Endothelial cell of umbilical vein (primary cell): ENCODE results near the gene CCDC15. TPM values are rescaled to one million over a fixed set of nuclear protein-coding genes. Genes with fewer than 3 reads are reported as not detected.

Source experiments
- BruUV-seq: library from RNA; stranded (reverse); fragments of 400-500 nt; replicated peaks from 2 replicates; lab custom pipeline; 2021; lab: Mats Ljungman, UMichigan
- CTCF ChIA-PET: fragments of 300-600, 350-600 bp; sonication (Branson Sonifier 250); formaldehyde crosslinking; loops from one replicate; lab custom pipeline; 2021; ENCODE audit warnings: antibody characterized with exemption, inconsistent platforms; lab: Charles Lee
- POLR2A ChIA-PET: fragments of 300-600, 350-600 bp; sonication (Branson Sonifier 250); formaldehyde crosslinking; loops from one replicate; lab custom pipeline; 2021; ENCODE audit warnings: antibody characterized with exemption, inconsistent platforms; lab: Charles Lee
- DNase-seq: peaks from one replicate; pipeline ENCODE4 v3.0.0-alpha.2; 2011; ENCODE audit warnings: low read depth, low spot score
- FAIRE-seq: peaks from 2 replicates; lab custom pipeline; 2011; peaks lifted over from hg19 to GRCh38; lab: Jason Lieb, UNC
- H2AFZ ChIP-seq: 2 replicates; pipeline ENCODE4 v1.6.0; 2012; ENCODE audit warnings: low read depth, low read length, control low read depth, inconsistent platforms
- H3K27ac ChIP-seq: 2 replicates; pipeline ENCODE4 v1.5.1; 2011; ENCODE audit warnings: low read depth, mild to moderate bottlenecking, control low read depth, low read length, moderate library complexity; ENCODE audit not compliant: insufficient read depth
- H3K27me3 ChIP-seq, 2 experiments: 2 replicates each; pipeline versions ENCODE4 v1.6.0 to v1.6.1; 2011; ENCODE audit warnings: low read length in 2 of 2, mixed read lengths in 1 of 2; ENCODE audit not compliant: control insufficient read depth in 2 of 2, insufficient read depth in 2 of 2
- H3K36me3 ChIP-seq, 2 experiments: 2 replicates in 1 of 2; 3 replicates in 1 of 2; pipeline ENCODE4 v1.5.1; 2011; ENCODE audit warnings: low read length in 2 of 2, mild to moderate bottlenecking in 1 of 2, moderate library complexity in 1 of 2; ENCODE audit not compliant: control insufficient read depth in 2 of 2, insufficient read depth in 2 of 2; ENCODE audit errors: extremely low read depth in 1 of 2
- H3K4me1 ChIP-seq: 3 replicates; pipeline ENCODE4 v1.5.1; 2011; ENCODE audit warnings: mild to moderate bottlenecking, low read length; ENCODE audit not compliant: control insufficient read depth, insufficient read depth; ENCODE audit errors: extremely low read depth
- H3K4me2 ChIP-seq: 2 replicates; pipeline ENCODE4 v1.6.1; 2011; ENCODE audit warnings: low read length, control low read depth, mixed read lengths; ENCODE audit not compliant: insufficient read depth
- H3K4me3 ChIP-seq, 3 experiments: fragments of 200-600 bp in 1 of 3; sonication (generic), shearing (Covaris generic) in 1 of 3; replicated peaks in 1 of 3; 2 replicates each; pipeline ENCODE4 v1.5.1; 2011 to 2016; ENCODE audit warnings: control low read depth in 3 of 3, low read length in 3 of 3, mild to moderate bottlenecking in 2 of 3, inconsistent platforms in 1 of 3, low read depth in 1 of 3, moderate library complexity in 1 of 3; ENCODE audit not compliant: insufficient read depth in 1 of 3
- H3K79me2 ChIP-seq: 2 replicates; pipeline ENCODE4 v1.6.0; 2012; ENCODE audit warnings: low read length, inconsistent platforms; ENCODE audit not compliant: control insufficient read depth, insufficient read depth
- H3K9ac ChIP-seq: replicated peaks from 2 replicates; pipeline ENCODE3; 2011; ENCODE audit warnings: low read length, control low read depth; ENCODE audit not compliant: insufficient read depth; ENCODE audit errors: extremely low read depth
- H3K9me1 ChIP-seq: replicated peaks from 3 replicates; pipeline ENCODE4 v1.6.0; 2011; ENCODE audit warnings: mild to moderate bottlenecking, low read length; ENCODE audit not compliant: control insufficient read depth, insufficient read depth; ENCODE audit errors: extremely low read depth
- H3K9me3 ChIP-seq: replicated peaks from 2 replicates; pipeline ENCODE4 v1.5.1; 2012; ENCODE audit warnings: low read length, inconsistent platforms; ENCODE audit not compliant: control insufficient read depth, insufficient read depth
- H4K20me1 ChIP-seq: replicated peaks from 2 replicates; pipeline ENCODE3; 2011; ENCODE audit warnings: mild to moderate bottlenecking, low read length; ENCODE audit not compliant: control insufficient read depth, insufficient read depth; ENCODE audit errors: extremely low read depth
- CTCF ChIP-seq, 2 donors: IDR thresholded peaks; 1 replicate in 1 of 2; 2 replicates in 1 of 2; pipeline ENCODE4 v1.5.1; 2011; ENCODE audit warnings: low read length in 2 of 2, mild to moderate bottlenecking in 2 of 2, moderate library complexity in 2 of 2, control low read depth in 1 of 2, inconsistent platforms in 1 of 2, low read depth in 1 of 2; ENCODE audit not compliant: insufficient read depth in 1 of 2; ENCODE audit errors: extremely low read depth in 1 of 2
- EZH2 ChIP-seq: IDR thresholded peaks from 2 replicates; pipeline ENCODE4 v1.6.1; 2012; ENCODE audit warnings: borderline replicate concordance, low read depth, mild to moderate bottlenecking, moderate library complexity, low read length, inconsistent platforms; ENCODE audit not compliant: severe bottlenecking
- FOS ChIP-seq: IDR thresholded peaks from 2 replicates; pipeline ENCODE4 v1.6.1; 2011; ENCODE audit warnings: mild to moderate bottlenecking, low read length, moderate library complexity, borderline replicate concordance; ENCODE audit not compliant: insufficient read depth
- GATA2 ChIP-seq: IDR thresholded peaks from 2 replicates; pipeline ENCODE4 v1.7.0; 2011; ENCODE audit warnings: low read depth, mild to moderate bottlenecking, moderate library complexity, mixed read lengths, low read length; ENCODE audit not compliant: insufficient read length, insufficient read depth
- JUN ChIP-seq: IDR thresholded peaks from 2 replicates; pipeline ENCODE4 v1.6.1; 2011; ENCODE audit warnings: borderline replicate concordance, low read depth; ENCODE audit not compliant: insufficient read length, insufficient read depth
- MAX ChIP-seq: IDR thresholded peaks from 2 replicates; pipeline ENCODE4 v1.6.1; 2011; ENCODE audit not compliant: insufficient read depth, insufficient read length
- MYC ChIP-seq: IDR thresholded peaks from one replicate; pipeline ENCODE4 v1.6.1; 2011; ENCODE audit warnings: mild to moderate bottlenecking, low read depth, low read length
- POLR2A ChIP-seq: IDR thresholded peaks from 2 replicates; pipeline ENCODE4 v1.6.1; 2012; ENCODE audit warnings: low read depth, mild to moderate bottlenecking, control low read depth, low read length
- POLR2AphosphoS5 ChIP-seq: IDR thresholded peaks from 2 replicates; pipeline ENCODE4 v1.6.1; 2012; ENCODE audit warnings: low read depth, mild to moderate bottlenecking, control low read depth, low read length, moderate library complexity; ENCODE audit not compliant: insufficient read depth
- dilution Hi-C: fragments of 300-500 bp; cut with MboI; formaldehyde crosslinking; loops from one replicate; pipeline ENCODE4 v1.15.0; 2019; ENCODE audit warnings: low sequenced_read_pairs; ENCODE audit not compliant: extremely low pct_ligation_motif_present
- intact Hi-C: fragments of 100-400 bp; cut with micrococcal nuclease; formaldehyde crosslinking; loops from one replicate; pipeline ENCODE4 v1.10.0; 2022
- polyA plus RNA-seq, 4 experiments: library from polyadenylated mRNA; depleted of rRNA in 3 of 4; stranded (reverse) in 3 of 4; unstranded in 1 of 4; fragments of >200 nt; gene quantifications; 2 replicates each; pipeline versions ENCODE4 v1.2.1 to v1.2.3, GENCODE V29; 2011 to 2012; ENCODE audit warnings: missing spikeins in 1 of 4
- total RNA-seq: library from RNA; stranded (reverse); gene quantifications from 2 replicates; pipeline ENCODE4 v1.2.3, GENCODE V29; 2021

Gene CCDC15
- total and polyA plus RNA-seq, 2 donors (not counting 3 experiments of a cell fraction or from before 2014, with no cell fraction given) = 0.75 to 3.8 TPM

- no peak overlapping the region for H3K4me3 ChIP-seq
- dilution Hi-C loops (no loop called here), intact Hi-C loops (no loop called here)
- BruUV-seq = no TSS peak
- no peak overlapping the region for H3K4me2 ChIP-seq
- no peak for FAIRE-seq
- no peaks in the 10 kb centered on the region for H3K4me1 ChIP-seq
- no peak overlapping the region for H3K9ac ChIP-seq
- ChIA-PET POLR2A (no interaction called here), CTCF (interaction anchor here (1.2 to 1.3 kb wide), 2 partner anchors 10 to 89 kb away, joined by 3 to 4 read pairs; partner anchors contain the start of gene SLC37A2)
- H3K27ac ChIP-seq = no peak overlapping the region
- no peaks in the 10 kb centered on the region for H3K9me1 ChIP-seq
- no peaks in the 10 kb centered on the region for H3K79me2 ChIP-seq
- no peaks in the 10 kb centered on the region for H3K9me3 ChIP-seq
- no peak overlapping the region for H2AFZ ChIP-seq
- DNase-seq = no peak
- no peaks in the 10 kb centered on the region for H3K27me3 ChIP-seq
- H3K36me3 ChIP-seq = no peaks in the 10 kb centered on the region
- no peaks in the 10 kb centered on the region for H4K20me1 ChIP-seq
- no peak for TF ChIP-seq CTCF (IDR thresholded peaks at IDR 0.05; ENCODE audit: extremely low read depth in 1 of 2, insufficient read depth in 1 of 2, low read depth in 1 of 2, low read length in 2 of 2)
- no peak for TF ChIP-seq GATA2
- no peak for TF ChIP-seq MYC
- no peak for TF ChIP-seq POLR2AphosphoS5
- no peak for TF ChIP-seq POLR2A
- no peak for TF ChIP-seq JUN
- TF ChIP-seq EZH2 = no peak
- no peak for TF ChIP-seq FOS
- no peak for TF ChIP-seq MAX
Measured at GRCh38 chr11:125053167-125053566, 99.2 kb downstream of the CCDC15 start.
